ENCODE results near the gene COL6A1.

- TF ChIP-seq CTCF (IDR thresholded peaks at IDR 0.05 in 8 of 11, conservative IDR thresholded peaks at IDR 0.05 in 3 of 11) (no peak), POLR2AphosphoS5 (IDR thresholded peaks at IDR 0.05) (no peak)
Observed at GRCh38 chr21:45934085-45934484, 47.5 kb upstream of the COL6A1 start.

Data from spleen (tissue), 7 donors.